Urinary bladder (tissue), 4 donors: ENCODE measurements around the gene SMURF1. TPM values are rescaled to one million over a fixed set of nuclear protein-coding genes. Genes with fewer than 3 reads are reported as not detected.

Source experiments
- DNase-seq: peaks from one replicate; pipeline ENCODE4 v3.0.0-alpha.2; 2015; ENCODE audit errors: extremely low spot score
- H3K27ac ChIP-seq: one replicate; pipeline ENCODE4 v1.5.1; 2013; ENCODE audit warnings: low read depth, mild to moderate bottlenecking, moderate library complexity
- H3K36me3 ChIP-seq: one replicate; pipeline ENCODE4 v1.6.1; 2013; ENCODE audit warnings: mild to moderate bottlenecking, moderate library complexity; ENCODE audit not compliant: insufficient read depth
- H3K4me1 ChIP-seq: one replicate; pipeline ENCODE4 v1.6.1; 2013; ENCODE audit warnings: mild to moderate bottlenecking, moderate library complexity; ENCODE audit not compliant: insufficient read depth
- H3K4me3 ChIP-seq: one replicate; pipeline ENCODE4 v1.5.1; 2013; ENCODE audit warnings: low read depth, low read length
- WGBS: extraction: QIAGEN DNeasy Blood & Tissue Kit; methylation state at CpG from one replicate; pipeline ENCODE4 v1.1.7; 2013; 5-methylcytosine and 5-hydroxymethylcytosine counted together
- polyA plus RNA-seq: library from polyadenylated mRNA; stranded (reverse); fragments of 200-250 nt; gene quantifications from one replicate; pipeline ENCODE4 v1.2.3, GENCODE V29; 2013
- total RNA-seq: library from RNA; depleted of rRNA; stranded (reverse); fragments of >200 nt; gene quantifications from one replicate; pipeline ENCODE4 v1.2.3, GENCODE V29; 2014
- donor health status: healthy with polysubstance abuse.
- donor health status: healthy.

The SMURF1 gene
- total and polyA plus RNA-seq, 2 donors, result 11.6 to 19.7 TPM

- Histone ChIP-seq H3K4me3 (no peak overlapping the region), H3K36me3 (no peaks in the 10 kb centered on the region), H3K4me1 (peaks cover 2% of the 10 kb centered on the region), H3K27ac (peak overlapping the region; percentile 2)
- WGBS, result 90% methylated on average over 6 of the region's 6 CpGs
- DNase-seq, result no peak
Measured at GRCh38 chr7:99122762-99123161, 21.1 kb downstream of the SMURF1 start.

DNA sequence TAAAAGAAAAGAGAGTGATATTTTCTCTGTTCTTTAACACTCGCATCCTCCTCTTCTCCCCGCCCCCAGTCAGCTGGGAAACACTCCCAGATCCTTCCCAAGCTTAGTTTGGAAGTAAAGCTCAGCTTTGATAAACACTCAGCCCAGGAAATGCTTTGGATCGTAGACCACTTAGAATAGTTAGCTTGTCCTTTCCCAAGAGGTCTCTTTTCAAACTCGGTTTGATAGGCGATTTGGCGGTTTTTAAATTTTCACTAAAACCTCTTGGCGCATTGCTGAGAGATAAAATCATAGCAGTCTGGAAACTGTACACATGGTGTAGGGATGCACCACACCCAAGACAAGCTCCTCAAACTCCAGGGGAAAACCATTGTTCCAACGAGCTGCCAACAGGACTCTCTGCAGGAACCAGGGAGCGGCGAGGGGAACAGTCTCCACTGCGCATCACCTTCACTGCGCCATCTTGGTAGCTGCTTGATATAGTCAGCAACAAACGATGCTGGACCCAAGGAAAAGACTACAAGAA is 22.3 kb downstream of the SMURF1 start:
- peaks cover 2% of the 10 kb centered on the region for H3K4me1 ChIP-seq

DNA sequence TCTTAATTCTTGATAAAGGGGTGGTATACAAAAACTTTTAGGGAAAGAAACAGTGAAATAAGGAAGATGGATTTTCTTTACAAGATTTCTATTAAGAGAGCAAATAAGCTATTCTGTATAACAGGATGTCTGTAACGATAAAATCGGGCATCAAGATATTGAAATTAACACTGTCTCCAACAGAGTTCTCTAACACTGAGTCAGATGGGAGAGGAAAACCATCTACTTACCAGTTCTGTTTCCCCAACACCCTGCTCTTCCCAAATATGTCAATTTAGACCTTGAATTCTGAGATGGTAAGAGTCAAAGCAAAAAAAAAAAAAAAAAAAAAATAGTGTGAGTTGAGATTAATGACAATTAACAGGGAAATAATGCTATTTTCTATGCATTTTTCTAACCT is 23.0 kb downstream of the SMURF1 start:
- 25% methylated on average over 2 of the region's 2 CpGs for WGBS
- DNase-seq, result no peak
- H3K36me3 ChIP-seq, result no peaks in the 10 kb centered on the region
- peaks cover 2% of the 10 kb centered on the region for H3K4me1 ChIP-seq
- H3K27ac ChIP-seq, result peak overlapping the region; percentile 65
- H3K4me3 ChIP-seq, result no peak overlapping the region

More for the DNA sequence above, 22.3 kb downstream of the SMURF1 start:
- 42% methylated on average over 13 of the region's 13 CpGs for WGBS
- no peak for DNase-seq
- Histone ChIP-seq H3K27ac (no peak overlapping the region), H3K36me3 (no peaks in the 10 kb centered on the region), H3K4me3 (no peak overlapping the region)

GRCh38 chr7:99120501-99120900 is 23.4 kb downstream of the SMURF1 start:
- no peak for DNase-seq
- H3K4me3 ChIP-seq, result no peak overlapping the region
- H3K4me1 ChIP-seq, result no peaks in the 10 kb centered on the region
- 21% methylated on average over 2 of the region's 2 CpGs for WGBS
- H3K36me3 ChIP-seq, result no peaks in the 10 kb centered on the region
- H3K27ac ChIP-seq, result no peak overlapping the region

- no peaks in the 10 kb centered on the region for H3K36me3 ChIP-seq
- H3K4me3 ChIP-seq, result no peak overlapping the region
- DNase-seq, result no peak
- H3K4me1 ChIP-seq, result no peaks in the 10 kb centered on the region
- H3K27ac ChIP-seq, result no peak overlapping the region
- 87% methylated on average over 2 of the region's 2 CpGs for WGBS
Measured at GRCh38 chr7:99118077-99118476, 25.8 kb downstream of the SMURF1 start.

DNA sequence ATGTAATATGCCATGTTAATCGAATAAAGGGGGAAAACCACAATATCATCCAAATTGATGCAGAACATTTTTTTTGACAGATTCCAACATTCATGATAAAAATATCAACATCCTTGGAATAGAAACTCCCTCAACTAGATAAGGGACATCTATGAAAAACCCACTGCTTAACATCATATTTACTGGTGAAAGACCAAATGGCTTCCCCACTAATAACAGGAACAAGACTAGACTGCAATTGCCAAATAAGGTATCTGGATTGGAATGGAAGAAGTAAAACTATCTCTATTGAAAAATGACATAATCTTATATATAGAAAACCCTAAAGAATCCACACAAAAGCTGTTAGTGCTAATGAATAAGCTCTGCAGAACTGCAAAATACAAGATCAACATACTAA is 27.8 kb downstream of the SMURF1 start:
- Histone ChIP-seq H3K27ac (no peak overlapping the region), H3K4me3 (no peak overlapping the region), H3K36me3 (no peaks in the 10 kb centered on the region), H3K4me1 (peaks cover 2% of the 10 kb centered on the region)
- no peak for DNase-seq
- 94% methylated on average over 1 of the region's 1 CpG for WGBS

GRCh38 chr7:99115379-99115778 is 28.5 kb downstream of the SMURF1 start:
- no peak for DNase-seq
- no peak overlapping the region for H3K27ac ChIP-seq
- peaks cover 4% of the 10 kb centered on the region for H3K4me1 ChIP-seq
- 96% methylated on average over 1 of the region's 1 CpG for WGBS
- H3K4me3 ChIP-seq, result no peak overlapping the region
- H3K36me3 ChIP-seq, result no peaks in the 10 kb centered on the region

DNA sequence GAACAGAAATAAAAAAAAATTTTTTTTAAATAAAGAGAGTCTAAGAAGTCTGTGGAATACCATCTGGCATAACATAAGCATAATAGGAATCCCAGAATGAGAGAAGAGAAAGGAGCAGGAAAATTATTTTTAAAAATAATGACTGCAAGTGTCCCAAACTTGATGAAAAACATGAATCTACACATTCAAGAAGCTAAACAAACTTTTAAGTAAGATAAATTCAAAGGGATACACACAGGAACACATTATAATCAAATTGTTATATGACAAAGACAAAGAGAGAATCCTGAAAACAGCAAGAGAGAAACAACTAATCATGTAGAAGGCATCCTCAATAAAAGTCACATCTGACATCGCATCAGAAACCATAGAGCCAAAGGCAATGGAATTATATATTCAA is 30.9 kb downstream of the SMURF1 start:
- Histone ChIP-seq H3K27ac (no peak overlapping the region), H3K4me3 (no peak overlapping the region), H3K36me3 (no peaks in the 10 kb centered on the region), H3K4me1 (peaks cover 10% of the 10 kb centered on the region)
- no peak for DNase-seq
- 100% methylated on average over 1 of the region's 1 CpG for WGBS

- Histone ChIP-seq H3K36me3 (no peaks in the 10 kb centered on the region), H3K27ac (no peak overlapping the region), H3K4me3 (no peak overlapping the region), H3K4me1 (peaks cover 10% of the 10 kb centered on the region)
- no peak for DNase-seq
- 62% methylated on average over 2 of the region's 2 CpGs for WGBS
Measured at GRCh38 chr7:99112097-99112496, 31.8 kb downstream of the SMURF1 start.

- no peak for DNase-seq
- Histone ChIP-seq H3K36me3 (no peaks in the 10 kb centered on the region), H3K27ac (peak overlapping the region; percentile 14), H3K4me3 (no peak overlapping the region), H3K4me1 (peaks cover 10% of the 10 kb centered on the region)
Measured at GRCh38 chr7:99111591-99111990, 32.3 kb downstream of the SMURF1 start.

DNA sequence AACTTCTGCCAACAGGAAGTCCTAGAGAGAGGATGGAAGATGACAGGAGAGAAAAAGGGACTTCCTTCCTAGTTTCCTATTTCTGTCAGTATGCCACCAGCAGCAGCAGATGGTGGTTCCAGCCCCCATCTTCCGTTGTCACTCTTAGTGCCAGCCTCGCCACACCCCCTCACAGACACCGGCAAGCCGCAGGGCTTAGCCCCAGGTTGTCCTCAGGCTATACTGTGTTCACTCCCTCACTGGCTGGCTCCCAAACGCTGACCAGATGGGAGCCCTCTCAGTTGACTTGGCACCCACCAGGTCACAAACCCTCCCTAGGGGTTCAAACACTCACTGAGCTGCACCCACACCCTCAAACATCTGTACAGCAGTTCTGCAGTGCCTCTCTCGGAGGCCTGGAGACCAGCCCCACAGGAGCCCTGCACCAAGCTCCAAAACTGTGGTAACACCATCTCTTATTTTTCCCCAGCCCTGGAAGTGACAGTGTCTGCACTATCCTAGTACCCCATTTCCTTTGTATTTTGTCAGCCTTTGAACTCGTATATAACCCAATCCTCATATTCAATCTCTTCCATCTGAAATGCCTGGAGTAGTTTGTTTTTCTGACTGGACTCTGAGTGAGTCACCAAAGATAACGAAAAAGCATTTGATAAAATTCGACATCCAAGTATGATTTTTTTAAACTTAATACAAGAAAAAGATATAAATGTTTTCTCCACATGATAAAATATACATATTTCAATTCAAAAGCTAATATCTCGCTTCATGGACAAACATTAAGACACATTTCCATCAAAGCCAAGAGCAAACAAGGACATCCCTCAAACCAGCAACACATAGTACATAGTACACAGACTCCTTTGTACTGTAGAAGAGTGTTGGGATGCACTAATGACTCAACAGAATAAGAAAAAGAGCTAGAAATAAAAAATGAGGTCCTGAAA is 34.5 kb downstream of the SMURF1 start:
- WGBS, result 55% methylated on average over 10 of the region's 10 CpGs
- no peak for DNase-seq
- Histone ChIP-seq H3K4me1 (peaks cover 10% of the 10 kb centered on the region), H3K4me3 (no peak overlapping the region), H3K36me3 (no peaks in the 10 kb centered on the region), H3K27ac (no peak overlapping the region)

DNA sequence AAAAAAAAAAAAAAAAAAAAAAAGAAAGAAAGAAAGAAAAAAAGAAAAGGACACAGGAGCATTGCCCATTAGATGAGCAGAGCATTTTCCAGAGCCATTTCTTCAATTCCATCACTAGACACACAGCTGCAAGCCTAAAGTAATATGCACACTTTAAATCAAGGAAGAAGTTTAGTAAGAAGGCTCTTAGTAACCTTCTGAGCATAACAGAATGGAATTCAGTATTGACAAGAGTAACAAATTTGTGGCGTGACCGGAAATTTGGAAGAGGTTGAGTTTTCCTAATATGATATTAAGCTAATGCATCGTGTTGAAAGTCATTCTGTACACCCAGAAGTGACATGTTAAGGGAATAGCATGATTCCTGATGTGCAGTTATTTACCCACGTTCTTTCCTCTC is 35.3 kb downstream of the SMURF1 start:
- peaks cover 10% of the 10 kb centered on the region for H3K4me1 ChIP-seq
- no peak overlapping the region for H3K27ac ChIP-seq
- H3K36me3 ChIP-seq, result no peaks in the 10 kb centered on the region
- no peak for DNase-seq
- H3K4me3 ChIP-seq, result no peak overlapping the region
- WGBS, result 67% methylated on average over 4 of the region's 4 CpGs

GRCh38 chr7:99106821-99107241 is 37.1 kb downstream of the SMURF1 start:
- 84% methylated on average over 4 of the region's 4 CpGs for WGBS
- Histone ChIP-seq H3K36me3 (no peaks in the 10 kb centered on the region), H3K4me3 (no peak overlapping the region), H3K4me1 (peaks cover 10% of the 10 kb centered on the region), H3K27ac (no peak overlapping the region)
- DNase-seq, result no peak

DNA sequence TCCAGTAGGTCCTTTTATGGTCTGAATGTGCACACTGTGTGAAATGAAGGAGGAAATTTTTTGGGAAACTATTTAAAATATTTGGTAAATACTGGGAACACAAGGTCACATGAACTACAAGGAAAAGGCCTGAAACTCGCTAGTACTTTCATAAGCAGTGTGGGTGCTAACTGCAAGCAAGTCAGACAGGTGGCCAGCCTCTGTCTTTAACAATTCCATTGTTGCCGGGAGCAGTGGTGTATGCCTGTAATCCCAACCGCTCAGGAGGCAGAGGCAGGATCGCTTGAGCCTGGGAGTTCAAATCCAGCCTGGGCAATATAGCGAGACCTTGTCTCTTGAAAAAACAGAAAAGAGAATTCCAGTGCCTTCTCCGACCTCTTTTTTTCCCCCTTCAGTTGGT is 37.5 kb downstream of the SMURF1 start:
- peaks cover 8% of the 10 kb centered on the region for H3K4me1 ChIP-seq

More for the DNA sequence above, 37.5 kb downstream of the SMURF1 start:
- no peak overlapping the region for H3K4me3 ChIP-seq
- H3K27ac ChIP-seq, result no peak overlapping the region
- 74% methylated on average over 6 of the region's 6 CpGs for WGBS
- DNase-seq, result no peak
- no peaks in the 10 kb centered on the region for H3K36me3 ChIP-seq
